Hepatocyte (in vitro differentiated cells): ENCODE results near the gene PTPRQ.

Source experiments
- CTCF ChIP-seq: fragments of 200-600 bp; sonication (generic); IDR thresholded peaks from 2 replicates; pipeline ENCODE4 v1.5.1; 2016; ENCODE audit warnings: antibody characterized with exemption, mild to moderate bottlenecking; ENCODE audit not compliant: poor library complexity
- EZH2phosphoT487 ChIP-seq: fragments of 200-600 bp; sonication (generic); IDR thresholded peaks from one replicate; pipeline ENCODE4 v1.6.1; 2018; ENCODE audit warnings: antibody characterized with exemption, mild to moderate bottlenecking, low read depth, moderate library complexity; ENCODE audit not compliant: unreplicated experiment, severe bottlenecking

DNA sequence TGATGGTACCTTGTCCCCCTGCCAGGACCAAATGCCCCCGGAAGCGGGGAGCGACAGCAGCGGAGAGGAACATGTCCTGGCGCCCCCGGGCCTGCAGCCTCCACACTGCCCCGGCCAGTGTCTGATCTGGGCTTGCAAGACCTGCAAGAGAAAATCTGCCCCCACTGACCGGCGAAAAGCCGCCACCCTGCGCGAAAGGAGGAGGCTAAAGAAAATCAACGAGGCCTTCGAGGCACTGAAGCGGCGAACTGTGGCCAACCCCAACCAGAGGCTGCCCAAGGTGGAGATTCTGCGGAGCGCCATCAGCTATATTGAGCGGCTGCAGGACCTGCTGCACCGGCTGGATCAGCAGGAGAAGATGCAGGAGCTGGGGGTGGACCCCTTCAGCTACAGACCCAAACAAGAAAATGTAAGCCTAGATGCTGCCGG lies 263.8 kb downstream of the PTPRQ start:
- TF ChIP-seq CTCF (no peak), EZH2phosphoT487 (no peak)
